Mesenchymal stem cell (in vitro differentiated cells and primary cell): ENCODE results near the gene GAL3ST3.
"Not testable (repeated sequence)": the region's sequence is repeated elsewhere in the genome, so short reads cannot be mapped to it uniquely, and the experiment has no call there.

ENCODE experiments used
- DNase-seq: peaks from one replicate; pipeline ENCODE4 v3.0.0-alpha.2; 2013
- H2AFZ ChIP-seq: one replicate; pipeline ENCODE4 v1.6.1; 2013; ENCODE audit warnings: low read depth, mild to moderate bottlenecking, control low read depth, inconsistent platforms, low read length, moderate library complexity
- H2AK5ac ChIP-seq: 2 replicates; pipeline ENCODE4 v1.6.1; 2013; ENCODE audit warnings: low read length, moderate library complexity, mild to moderate bottlenecking, inconsistent platforms; ENCODE audit not compliant: severe bottlenecking
- H2BK120ac ChIP-seq: one replicate; pipeline ENCODE4 v1.6.1; 2013; ENCODE audit warnings: low read depth, mild to moderate bottlenecking, inconsistent platforms, low read length, moderate library complexity
- H2BK12ac ChIP-seq, 2 experiments: one replicate each; pipeline ENCODE4 v1.6.1; 2013; ENCODE audit warnings: inconsistent platforms in 2 of 2, low read length in 2 of 2, mild to moderate bottlenecking in 2 of 2, moderate library complexity in 2 of 2, control low read depth in 1 of 2
- H2BK15ac ChIP-seq: one replicate; pipeline ENCODE4 v1.6.1; 2013; ENCODE audit warnings: mild to moderate bottlenecking, low read depth, inconsistent platforms; ENCODE audit not compliant: poor library complexity, severe bottlenecking
- H2BK5ac ChIP-seq: 2 replicates; pipeline ENCODE4 v1.6.1; 2013; ENCODE audit warnings: low read depth, mild to moderate bottlenecking, low read length, control low read depth, inconsistent platforms; ENCODE audit not compliant: poor library complexity, severe bottlenecking
- H3K14ac ChIP-seq, 2 experiments: one replicate each; pipeline ENCODE4 v1.6.1; 2013; ENCODE audit warnings: inconsistent platforms in 2 of 2, low read length in 2 of 2, control low read depth in 1 of 2, mild to moderate bottlenecking in 1 of 2, moderate library complexity in 1 of 2
- H3K18ac ChIP-seq, 2 experiments: one replicate each; pipeline ENCODE4 v1.6.1; 2013; ENCODE audit warnings: inconsistent platforms in 2 of 2, low read length in 2 of 2, control low read depth in 1 of 2, low read depth in 1 of 2, mild to moderate bottlenecking in 1 of 2
- H3K23ac ChIP-seq, 2 experiments: one replicate each; pipeline ENCODE4 v1.6.1; 2013; ENCODE audit warnings: inconsistent platforms in 2 of 2, low read length in 2 of 2, mild to moderate bottlenecking in 2 of 2, moderate library complexity in 2 of 2, control low read depth in 1 of 2
- H3K27ac ChIP-seq: 2 replicates; pipeline ENCODE4 v1.5.1; 2013; ENCODE audit warnings: mild to moderate bottlenecking, moderate library complexity, low read length, control low read depth, inconsistent platforms; ENCODE audit not compliant: poor library complexity, severe bottlenecking
- H3K27me3 ChIP-seq, 2 experiments: 2 replicates each; pipeline versions ENCODE4 v1.6.1 to v1.7.0; 2013; ENCODE audit warnings: low read length in 2 of 2, mild to moderate bottlenecking in 2 of 2, moderate library complexity in 2 of 2, control low read depth in 1 of 2, inconsistent platforms in 1 of 2; ENCODE audit not compliant: control insufficient read depth in 1 of 2, insufficient read depth in 1 of 2
- H3K36me3 ChIP-seq, 2 experiments: 2 replicates each; pipeline versions ENCODE4 v1.6.1 to v1.7.0; 2013; ENCODE audit warnings: low read length in 2 of 2, control low read depth in 1 of 2, inconsistent platforms in 1 of 2, low read depth in 1 of 2, mild to moderate bottlenecking in 1 of 2; ENCODE audit not compliant: insufficient read depth in 2 of 2, control insufficient read depth in 1 of 2
- H3K4ac ChIP-seq, 2 experiments: one replicate each; pipeline ENCODE4 v1.6.1; 2013; ENCODE audit warnings: inconsistent platforms in 2 of 2, low read length in 2 of 2, mild to moderate bottlenecking in 2 of 2, moderate library complexity in 2 of 2, control low read depth in 1 of 2, low read depth in 1 of 2
- H3K4me1 ChIP-seq: 2 replicates; pipeline ENCODE4 v1.6.1; 2013; ENCODE audit warnings: low read depth, low read length, control low read depth; ENCODE audit not compliant: control insufficient read depth, insufficient read depth
- H3K4me2 ChIP-seq: 2 replicates; pipeline ENCODE4 v1.6.1; 2013; ENCODE audit warnings: low read length, mild to moderate bottlenecking, inconsistent platforms; ENCODE audit not compliant: poor library complexity, severe bottlenecking
- H3K4me3 ChIP-seq, 2 experiments: 2 replicates each; pipeline versions ENCODE4 v1.5.1 to v1.7.0; 2013; ENCODE audit warnings: low read length in 2 of 2, mild to moderate bottlenecking in 2 of 2, control low read depth in 1 of 2, low read depth in 1 of 2; ENCODE audit not compliant: insufficient read depth in 1 of 2
- H3K79me1 ChIP-seq: replicated peaks from 2 replicates; pipeline ENCODE4 v1.6.1; 2013; ENCODE audit warnings: mild to moderate bottlenecking, control low read depth, low read length, inconsistent platforms; ENCODE audit not compliant: poor library complexity, severe bottlenecking
- H3K9ac ChIP-seq: 2 replicates; pipeline ENCODE4 v1.7.0; 2013; ENCODE audit warnings: mild to moderate bottlenecking, low read length, moderate library complexity
- H3K9me3 ChIP-seq: 2 replicates; pipeline ENCODE4 v1.7.0; 2013; ENCODE audit warnings: mild to moderate bottlenecking, low read length; ENCODE audit not compliant: control insufficient read depth
- H4K8ac ChIP-seq: one replicate; pipeline ENCODE4 v1.6.1; 2013; ENCODE audit warnings: inconsistent platforms, mild to moderate bottlenecking, low read length, moderate library complexity
- H4K91ac ChIP-seq: one replicate; pipeline ENCODE4 v1.6.1; 2013; ENCODE audit warnings: mild to moderate bottlenecking, low read length, inconsistent platforms
- WGBS: methylation state at CpG from one replicate; pipeline ENCODE4 v1.1.7; 2013; ENCODE audit warnings: mixed read lengths; 5-methylcytosine and 5-hydroxymethylcytosine counted together

The GAL3ST3 gene

DNA sequence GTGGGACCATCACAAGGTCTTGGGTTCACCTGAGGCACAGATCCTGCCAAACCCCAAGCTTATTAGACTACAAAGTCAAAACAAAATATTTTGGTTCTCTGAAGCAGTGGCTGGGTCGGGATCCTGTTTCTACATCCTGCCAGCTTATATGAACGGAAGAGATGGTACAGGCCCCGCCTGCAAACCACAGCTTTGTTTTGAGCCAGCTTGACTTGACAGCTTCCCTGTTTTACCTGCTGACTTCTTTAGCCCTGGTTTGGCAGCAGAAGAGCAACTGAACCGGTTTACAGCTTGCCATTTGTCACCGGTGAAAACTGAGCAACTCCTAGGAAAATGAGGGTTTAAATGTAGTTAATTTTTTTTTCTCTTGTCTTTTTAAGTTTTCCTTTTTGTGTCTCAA, 32.5 kb upstream of the GAL3ST3 start:
- no peak overlapping the region for H2AFZ ChIP-seq
- WGBS, result 47% methylated on average over 4 of the region's 5 CpGs
- no peaks in the 10 kb centered on the region for H3K27me3 ChIP-seq
- H3K4ac ChIP-seq, result no peak overlapping the region
- H3K4me1 ChIP-seq, result peaks cover 12% of the 10 kb centered on the region
- no peak overlapping the region for H2AK5ac ChIP-seq
- H3K9ac ChIP-seq, result no peak overlapping the region
- no peaks in the 10 kb centered on the region for H3K9me3 ChIP-seq
- no peak overlapping the region for H2BK12ac ChIP-seq
- peaks cover 0 to 10% of the 10 kb centered on the region in 2 experiments for H3K36me3 ChIP-seq
- no peak overlapping the region for H2BK5ac ChIP-seq
- DNase-seq, result peak; percentile 42
- no peak overlapping the region for H3K23ac ChIP-seq
- H3K4me2 ChIP-seq, result peak overlapping the region; percentile 34
- H3K79me1 ChIP-seq, result peaks cover 24% of the 10 kb centered on the region
- no peak overlapping the region for H2BK15ac ChIP-seq
- peak overlapping the region; percentile 27 for H4K8ac ChIP-seq
- no peak overlapping the region for H3K27ac ChIP-seq
- H3K18ac ChIP-seq, result peak overlapping the region in 1 of 2 experiments; percentile 43
- no peak overlapping the region for H4K91ac ChIP-seq
- H3K4me3 ChIP-seq, result no peak overlapping the region
- H3K14ac ChIP-seq, result no peak overlapping the region
- no peak overlapping the region for H2BK120ac ChIP-seq

GRCh38 chr11:66080055-66080817, 31.3 kb upstream of the GAL3ST3 start:
- H4K8ac ChIP-seq, result no peak overlapping the region
- H3K9me3 ChIP-seq, result no peaks in the 10 kb centered on the region
- peak overlapping the region in 1 of 2 experiments; percentile 98 for H2BK12ac ChIP-seq
- peaks cover 12% of the 10 kb centered on the region for H3K4me1 ChIP-seq
- no peak overlapping the region for H3K4me3 ChIP-seq
- H4K91ac ChIP-seq, result peak overlapping the region; percentile 75
- WGBS, result 64% methylated on average over 7 of the region's 9 CpGs
- no peak overlapping the region for H2BK15ac ChIP-seq
- H3K79me1 ChIP-seq, result peaks cover 21% of the 10 kb centered on the region
- peak overlapping the region; percentile 3 for H3K9ac ChIP-seq
- peaks cover 3 to 14% of the 10 kb centered on the region in 2 experiments for H3K36me3 ChIP-seq
- no peak overlapping the region for H2AK5ac ChIP-seq
- H3K18ac ChIP-seq, result peak overlapping the region in 1 of 2 experiments; percentile 75
- no peak overlapping the region for H3K14ac ChIP-seq
- H2BK120ac ChIP-seq, result no peak overlapping the region
- H3K23ac ChIP-seq, result no peak overlapping the region
- H3K27ac ChIP-seq, result peak overlapping the region; percentile 41
- no peak overlapping the region for H2BK5ac ChIP-seq
- H3K27me3 ChIP-seq, result no peaks in the 10 kb centered on the region
- H3K4me2 ChIP-seq, result no peak overlapping the region
- no peak overlapping the region for H2AFZ ChIP-seq
- H3K4ac ChIP-seq, result no peak overlapping the region
- peak; percentile 90 for DNase-seq

- not testable (repeated sequence) for H3K27me3 ChIP-seq, H3K4me3 ChIP-seq, H3K27ac ChIP-seq, H3K9ac ChIP-seq, H3K4ac ChIP-seq, H3K18ac ChIP-seq, H2AK5ac ChIP-seq, H2BK5ac ChIP-seq, H3K23ac ChIP-seq, H2BK120ac ChIP-seq, H3K14ac ChIP-seq, H3K9me3 ChIP-seq, H2BK12ac ChIP-seq, H4K91ac ChIP-seq, H4K8ac ChIP-seq, H2AFZ ChIP-seq, H2BK15ac ChIP-seq, H3K4me2 ChIP-seq
- peak; percentile 40 for DNase-seq
- 83% methylated on average over 7 of the region's 7 CpGs for WGBS
- peaks cover 12% of the 10 kb centered on the region for H3K4me1 ChIP-seq
- peaks cover 19% of the 10 kb centered on the region for H3K79me1 ChIP-seq
- peaks cover 11 to 17% of the 10 kb centered on the region in 2 experiments for H3K36me3 ChIP-seq
Measured at GRCh38 chr11:66078949-66079348, 30.0 kb upstream of the GAL3ST3 start.

DNA sequence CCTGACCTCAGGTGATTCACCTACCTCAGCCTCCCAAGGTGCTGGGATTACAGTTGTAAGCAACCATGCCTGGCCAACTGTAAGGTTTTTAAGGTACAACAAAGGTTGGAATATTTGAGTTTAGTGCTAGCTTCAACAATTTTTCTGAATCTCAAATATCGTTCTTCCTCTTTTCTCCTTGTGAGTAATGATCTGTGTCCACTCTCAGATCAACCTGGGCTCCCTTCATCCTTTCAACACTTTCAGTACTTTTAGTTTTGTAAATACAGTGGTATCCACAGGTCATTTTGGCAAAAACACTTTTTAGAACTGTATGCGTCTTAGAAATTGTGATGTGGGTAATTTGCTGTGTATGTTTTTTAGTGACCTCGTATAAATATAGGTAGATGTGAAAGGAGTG, 29.0 kb upstream of the GAL3ST3 start:
- Histone ChIP-seq H3K4me1 (peaks cover 12% of the 10 kb centered on the region), H2BK15ac (no peak overlapping the region), H3K9me3 (no peaks in the 10 kb centered on the region), H2AFZ (no peak overlapping the region), H3K23ac (no peak overlapping the region), H3K4me2 (no peak overlapping the region), H3K4ac (no peak overlapping the region), H4K91ac (no peak overlapping the region), H2BK120ac (no peak overlapping the region), H2BK5ac (no peak overlapping the region), H3K79me1 (peaks cover 18% of the 10 kb centered on the region), H3K27ac (no peak overlapping the region), H3K14ac (no peak overlapping the region), H2AK5ac (no peak overlapping the region), H4K8ac (no peak overlapping the region), H3K9ac (no peak overlapping the region), H2BK12ac (no peak overlapping the region), H3K4me3 (no peak overlapping the region), H3K36me3 (peaks cover 18% of the 10 kb centered on the region in 2 experiments), H3K27me3 (no peaks in the 10 kb centered on the region), H3K18ac (no peak overlapping the region)
- DNase-seq, result no peak
- 100% methylated on average over 2 of the region's 3 CpGs for WGBS
